ENCODE data around the gene DNER. TPM values are rescaled to one million over a fixed set of nuclear protein-coding genes. Genes with fewer than 3 reads are reported as not detected.

The DNER gene
- total RNA-seq, 2 donors from 2014 or later: 0.11 to 0.18 TPM

GRCh38 chr2:229419158-229419557 is 295.2 kb downstream of the DNER start:
- Histone ChIP-seq H3K4me1 (ENCODE audit: control insufficient read depth, insufficient read depth, low read length) (no peaks in the 10 kb centered on the region), H3K27me3 (ENCODE audit: control insufficient read depth, insufficient read depth, low read length, poor library complexity, severe bottlenecking) (no peaks in the 10 kb centered on the region), H3K36me3 (ENCODE audit: control insufficient read depth, insufficient read depth, low read length) (no peaks in the 10 kb centered on the region), H3K9me3 (ENCODE audit: control insufficient read depth, low read length) (no peaks in the 10 kb centered on the region), H3K27ac (ENCODE audit: low read depth, low read length) (no peak overlapping the region), H3K4me3 (ENCODE audit: low read length) (no peak overlapping the region), H3K9ac (ENCODE audit: extremely low read depth, low read length, poor library complexity, severe bottlenecking) (no peak overlapping the region)
- DNase-seq: no peak
- Mint-ChIP-seq H3K4me1 (peaks cover 4% of the 10 kb centered on the region), H3K27ac (no peak overlapping the region), H3K4me3 (no peak overlapping the region), H3K9me3 (peaks cover 10% of the 10 kb centered on the region), H3K36me3 (ENCODE audit: low read depth) (no peaks in the 10 kb centered on the region), H3K27me3 (ENCODE audit: insufficient read depth) (no peaks in the 10 kb centered on the region)
- WGBS, 2 experiments (ENCODE audit: insufficient coverage in 1 of 2, insufficient read length in 1 of 2): 86 to 100% methylated on average over 1 of the region's 1 CpG
- TF ChIP-seq, protein P1, sequence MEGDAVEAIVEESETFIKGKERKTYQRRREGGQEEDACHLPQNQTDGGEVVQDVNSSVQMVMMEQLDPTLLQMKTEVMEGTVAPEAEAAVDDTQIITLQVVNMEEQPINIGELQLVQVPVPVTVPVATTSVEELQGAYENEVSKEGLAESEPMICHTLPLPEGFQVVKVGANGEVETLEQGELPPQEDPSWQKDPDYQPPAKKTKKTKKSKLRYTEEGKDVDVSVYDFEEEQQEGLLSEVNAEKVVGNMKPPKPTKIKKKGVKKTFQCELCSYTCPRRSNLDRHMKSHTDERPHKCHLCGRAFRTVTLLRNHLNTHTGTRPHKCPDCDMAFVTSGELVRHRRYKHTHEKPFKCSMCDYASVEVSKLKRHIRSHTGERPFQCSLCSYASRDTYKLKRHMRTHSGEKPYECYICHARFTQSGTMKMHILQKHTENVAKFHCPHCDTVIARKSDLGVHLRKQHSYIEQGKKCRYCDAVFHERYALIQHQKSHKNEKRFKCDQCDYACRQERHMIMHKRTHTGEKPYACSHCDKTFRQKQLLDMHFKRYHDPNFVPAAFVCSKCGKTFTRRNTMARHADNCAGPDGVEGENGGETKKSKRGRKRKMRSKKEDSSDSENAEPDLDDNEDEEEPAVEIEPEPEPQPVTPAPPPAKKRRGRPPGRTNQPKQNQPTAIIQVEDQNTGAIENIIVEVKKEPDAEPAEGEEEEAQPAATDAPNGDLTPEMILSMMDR (conservative IDR thresholded peaks at IDR 0.05): no peak

GRCh38 chr2:229417916-229418315 is 296.4 kb downstream of the DNER start:
- TF ChIP-seq, protein P1 (conservative IDR thresholded peaks at IDR 0.05): no peak
- no peak overlapping the region for H3K27ac ChIP-seq (ENCODE audit: low read depth, low read length)
- H3K9me3 ChIP-seq (ENCODE audit: control insufficient read depth, low read length): no peaks in the 10 kb centered on the region
- H3K9me3 Mint-ChIP-seq: peaks cover 10% of the 10 kb centered on the region
- H3K36me3 Mint-ChIP-seq (ENCODE audit: low read depth): no peaks in the 10 kb centered on the region
- no peaks in the 10 kb centered on the region for H3K4me1 ChIP-seq (ENCODE audit: control insufficient read depth, insufficient read depth, low read length)
- no peak overlapping the region for H3K9ac ChIP-seq (ENCODE audit: extremely low read depth, low read length, poor library complexity, severe bottlenecking)
- no peaks in the 10 kb centered on the region for H3K27me3 ChIP-seq (ENCODE audit: control insufficient read depth, insufficient read depth, low read length, poor library complexity, severe bottlenecking)
- no peak overlapping the region for H3K27ac Mint-ChIP-seq
- WGBS, 2 experiments (ENCODE audit: insufficient coverage in 1 of 2, insufficient read length in 1 of 2): 51 to 62% methylated on average over 5 to 7 of the region's 7 CpGs
- no peaks in the 10 kb centered on the region for H3K36me3 ChIP-seq (ENCODE audit: control insufficient read depth, insufficient read depth, low read length)
- no peak overlapping the region for H3K4me3 ChIP-seq (ENCODE audit: low read length)
- peak; percentile 74 for DNase-seq
- peaks cover 4% of the 10 kb centered on the region for H3K4me1 Mint-ChIP-seq
- H3K27me3 Mint-ChIP-seq (ENCODE audit: insufficient read depth): no peaks in the 10 kb centered on the region
- H3K4me3 Mint-ChIP-seq: no peak overlapping the region

GRCh38 chr2:229417176-229417575 is 297.2 kb downstream of the DNER start:
- Histone ChIP-seq H3K9ac (ENCODE audit: extremely low read depth, low read length, poor library complexity, severe bottlenecking) (no peak overlapping the region), H3K36me3 (ENCODE audit: control insufficient read depth, insufficient read depth, low read length) (no peaks in the 10 kb centered on the region), H3K27ac (ENCODE audit: low read depth, low read length) (no peak overlapping the region), H3K4me3 (ENCODE audit: low read length) (no peak overlapping the region), H3K9me3 (ENCODE audit: control insufficient read depth, low read length) (no peaks in the 10 kb centered on the region), H3K27me3 (ENCODE audit: control insufficient read depth, insufficient read depth, low read length, poor library complexity, severe bottlenecking) (no peaks in the 10 kb centered on the region), H3K4me1 (ENCODE audit: control insufficient read depth, insufficient read depth, low read length) (no peaks in the 10 kb centered on the region)
- Mint-ChIP-seq H3K4me1 (peaks cover 4% of the 10 kb centered on the region), H3K4me3 (no peak overlapping the region), H3K27ac (no peak overlapping the region), H3K9me3 (peaks cover 6% of the 10 kb centered on the region), H3K27me3 (ENCODE audit: insufficient read depth) (no peaks in the 10 kb centered on the region), H3K36me3 (ENCODE audit: low read depth) (no peaks in the 10 kb centered on the region)
- TF ChIP-seq, protein P1 (conservative IDR thresholded peaks at IDR 0.05): no peak
- DNase-seq: no peak
- WGBS, 2 experiments (ENCODE audit: insufficient coverage in 1 of 2, insufficient read length in 1 of 2): 94 to 98% methylated on average over 8 of the region's 8 CpGs
